GM12801 (cell line): ENCODE results near the gene GTF3C1.

Experiments
- TF ChIP-seq, protein P1 (sequence below): IDR thresholded peaks from one replicate; pipeline ENCODE4 v1.5.1; 2011; ENCODE audit warnings: control low read depth; ENCODE audit not compliant: insufficient read length; ENCODE audit errors: extremely low read depth

GTF3C1 gene

DNA sequence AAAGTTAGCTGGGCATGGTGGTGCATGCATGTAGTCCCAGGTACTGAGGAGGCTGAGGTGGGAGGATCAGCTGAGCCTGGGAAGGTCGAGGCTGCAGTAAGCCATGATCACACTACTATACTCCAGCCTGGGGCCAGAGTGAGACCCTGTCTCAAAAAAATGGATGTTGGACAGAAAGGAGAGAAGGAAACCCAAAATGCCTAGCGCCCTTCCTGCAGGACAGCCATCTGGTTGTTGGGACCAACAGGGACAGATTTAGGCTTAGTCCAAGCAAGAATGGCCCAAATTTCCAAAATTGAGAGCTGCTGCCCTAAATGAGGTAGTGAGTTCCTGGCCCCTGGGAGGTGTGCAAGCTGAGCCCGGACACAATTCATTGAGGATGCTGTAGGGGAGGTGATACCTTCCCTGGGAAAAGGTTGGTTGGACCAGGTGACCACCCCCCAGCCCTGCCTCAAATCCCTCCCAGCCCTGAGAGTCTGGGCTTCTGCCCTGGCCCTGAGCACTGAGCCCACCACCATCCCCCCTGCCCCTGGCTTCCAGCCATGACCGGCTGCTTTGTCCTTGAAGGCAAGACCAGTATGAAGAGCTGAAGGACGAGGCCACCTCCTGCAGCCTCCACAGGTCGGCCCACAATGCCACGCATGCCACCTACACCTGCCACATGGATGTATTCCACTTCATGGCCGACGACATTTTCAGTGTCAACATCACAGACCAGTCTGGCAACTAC lies 112.6 kb downstream of the GTF3C1 start:
- TF ChIP-seq, protein P1, sequence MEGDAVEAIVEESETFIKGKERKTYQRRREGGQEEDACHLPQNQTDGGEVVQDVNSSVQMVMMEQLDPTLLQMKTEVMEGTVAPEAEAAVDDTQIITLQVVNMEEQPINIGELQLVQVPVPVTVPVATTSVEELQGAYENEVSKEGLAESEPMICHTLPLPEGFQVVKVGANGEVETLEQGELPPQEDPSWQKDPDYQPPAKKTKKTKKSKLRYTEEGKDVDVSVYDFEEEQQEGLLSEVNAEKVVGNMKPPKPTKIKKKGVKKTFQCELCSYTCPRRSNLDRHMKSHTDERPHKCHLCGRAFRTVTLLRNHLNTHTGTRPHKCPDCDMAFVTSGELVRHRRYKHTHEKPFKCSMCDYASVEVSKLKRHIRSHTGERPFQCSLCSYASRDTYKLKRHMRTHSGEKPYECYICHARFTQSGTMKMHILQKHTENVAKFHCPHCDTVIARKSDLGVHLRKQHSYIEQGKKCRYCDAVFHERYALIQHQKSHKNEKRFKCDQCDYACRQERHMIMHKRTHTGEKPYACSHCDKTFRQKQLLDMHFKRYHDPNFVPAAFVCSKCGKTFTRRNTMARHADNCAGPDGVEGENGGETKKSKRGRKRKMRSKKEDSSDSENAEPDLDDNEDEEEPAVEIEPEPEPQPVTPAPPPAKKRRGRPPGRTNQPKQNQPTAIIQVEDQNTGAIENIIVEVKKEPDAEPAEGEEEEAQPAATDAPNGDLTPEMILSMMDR: no peak

DNA sequence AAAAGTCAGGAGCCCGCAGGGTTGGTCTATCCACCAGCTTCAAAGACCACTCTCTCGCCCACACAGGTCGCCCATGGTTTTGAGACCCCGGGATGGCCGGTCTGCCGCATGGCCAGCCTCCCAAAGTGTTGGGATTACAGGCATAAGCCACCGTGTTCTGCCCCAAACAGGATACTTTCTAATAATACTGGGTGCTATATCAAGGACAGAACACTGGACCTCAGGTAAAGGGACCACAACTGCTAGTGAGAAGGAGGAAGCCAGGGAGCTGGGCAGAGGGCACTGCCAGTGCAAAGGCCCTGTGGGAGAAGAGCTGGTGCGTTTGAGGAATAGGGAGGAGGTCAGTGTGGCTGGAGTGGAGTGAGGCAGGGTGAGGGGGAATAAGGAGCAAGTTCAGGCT lies 113.6 kb downstream of the GTF3C1 start:
- TF ChIP-seq, protein P1: no peak

DNA sequence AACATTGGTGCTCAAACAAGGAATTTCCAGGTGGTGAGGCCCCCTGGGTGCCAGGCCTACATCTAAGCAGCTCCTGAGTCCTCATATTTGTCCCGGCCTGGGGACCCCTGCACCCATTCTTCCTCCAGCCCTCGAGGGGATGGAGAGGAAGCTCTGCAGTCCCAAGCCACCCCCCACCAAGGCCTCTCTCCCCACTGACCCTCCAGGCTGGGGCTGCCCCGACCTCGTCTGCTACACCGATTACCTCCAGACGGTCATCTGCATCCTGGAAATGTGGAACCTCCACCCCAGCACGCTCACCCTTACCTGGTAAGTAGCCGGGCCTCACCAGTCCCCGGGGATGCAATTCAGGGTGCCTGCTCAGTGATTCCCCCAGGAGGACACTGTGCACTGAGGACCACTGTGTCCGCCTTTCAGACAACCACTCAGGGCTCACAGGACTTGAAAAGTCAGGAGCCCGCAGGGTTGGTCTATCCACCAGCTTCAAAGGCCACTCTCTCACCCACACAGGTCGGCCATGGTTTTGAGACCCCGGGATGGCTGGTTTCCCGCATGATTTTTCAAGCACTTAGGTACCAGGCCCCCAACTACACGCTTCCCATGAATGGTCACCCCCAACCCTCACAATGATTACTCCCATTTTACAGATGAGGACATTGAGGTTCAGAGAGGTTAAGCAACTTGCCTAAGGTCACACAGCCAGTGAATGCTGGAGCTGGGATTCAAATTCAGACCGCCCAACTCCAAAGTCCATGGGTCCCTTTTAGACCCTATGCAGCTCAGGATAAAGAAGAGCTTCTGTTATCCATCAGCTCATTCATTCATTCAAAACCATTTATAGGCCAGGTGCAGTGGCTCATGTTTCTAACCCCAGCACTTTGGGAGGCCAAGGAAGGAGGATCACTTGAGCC lies 115.3 kb downstream of the GTF3C1 start:
- TF ChIP-seq, protein P1: no peak

DNA sequence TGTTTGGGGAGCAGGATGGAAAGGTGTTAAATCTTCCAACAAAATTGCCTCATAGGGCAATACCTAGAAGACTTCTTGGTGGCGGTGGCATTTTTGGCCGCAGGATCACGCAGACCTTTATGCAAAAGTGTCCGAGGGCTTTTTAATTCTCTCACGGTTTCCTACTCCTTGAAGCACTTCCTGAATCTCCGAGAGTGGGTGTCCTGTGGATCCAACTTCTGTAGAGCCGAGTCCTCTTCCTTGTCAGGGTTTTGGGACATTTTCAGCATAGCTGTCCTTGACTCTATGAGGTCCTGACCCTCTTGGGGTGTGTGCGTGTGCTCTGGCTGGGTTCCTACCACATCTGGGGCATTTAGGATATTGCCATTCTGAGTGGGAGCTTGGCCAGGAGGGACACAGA lies 116.1 kb downstream of the GTF3C1 start:
- TF ChIP-seq, protein P1: no peak

DNA sequence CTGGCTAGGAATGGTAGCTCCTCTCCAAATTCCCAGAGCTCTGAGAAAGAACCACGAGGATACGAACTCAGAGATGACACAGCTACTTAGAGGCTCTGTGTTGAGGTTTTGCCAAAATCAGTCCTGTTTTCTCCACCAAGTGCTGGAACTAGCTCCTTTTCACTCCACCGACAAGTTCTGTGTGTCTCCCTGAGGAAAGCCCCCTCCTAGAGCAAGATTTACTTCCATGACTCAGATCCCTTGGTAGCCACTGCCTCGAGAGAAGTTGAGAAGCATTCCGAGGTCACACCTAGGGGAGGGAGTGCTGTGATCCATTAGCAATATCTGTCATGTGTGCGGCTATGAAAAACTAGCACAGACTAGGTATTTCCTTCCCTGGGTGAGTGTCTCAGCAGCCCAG lies 117.2 kb downstream of the GTF3C1 start:
- TF ChIP-seq, protein P1: no peak

DNA sequence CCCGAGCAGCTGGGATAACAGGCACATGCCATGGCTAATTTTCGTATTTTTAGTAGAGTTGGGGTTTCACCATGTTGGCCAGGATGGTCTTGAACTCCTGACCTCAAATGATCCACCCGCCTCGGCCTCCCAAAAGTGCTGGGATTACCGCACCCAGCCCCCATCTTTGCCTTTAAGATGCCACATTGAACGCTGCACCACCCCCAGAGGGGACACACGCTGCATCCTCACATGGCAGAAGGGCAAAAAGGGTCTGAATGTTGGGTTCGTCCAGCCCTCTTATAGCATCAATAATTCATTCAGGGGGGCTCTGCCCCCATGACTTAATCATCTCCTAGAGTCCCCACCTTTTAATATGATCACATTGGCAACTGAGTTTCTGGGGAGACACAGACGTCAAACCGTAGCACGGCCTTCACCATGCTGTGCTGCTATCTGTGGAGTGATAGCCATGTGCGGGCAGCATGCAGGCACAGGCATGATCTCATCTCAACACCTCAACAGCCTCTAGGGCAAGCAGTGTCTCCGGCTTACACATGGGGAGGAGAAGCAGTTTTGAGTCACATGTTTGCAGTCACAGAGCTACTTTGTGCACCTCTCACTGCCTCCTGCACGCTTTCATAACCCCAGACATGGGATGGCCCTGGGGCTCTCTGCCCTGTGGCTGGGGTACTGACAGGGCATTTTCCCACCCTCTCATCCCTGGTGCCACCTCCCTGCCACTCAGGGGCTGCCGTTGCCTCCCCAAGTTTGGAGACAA lies 117.8 kb downstream of the GTF3C1 start:
- TF ChIP-seq, protein P1: no peak

DNA sequence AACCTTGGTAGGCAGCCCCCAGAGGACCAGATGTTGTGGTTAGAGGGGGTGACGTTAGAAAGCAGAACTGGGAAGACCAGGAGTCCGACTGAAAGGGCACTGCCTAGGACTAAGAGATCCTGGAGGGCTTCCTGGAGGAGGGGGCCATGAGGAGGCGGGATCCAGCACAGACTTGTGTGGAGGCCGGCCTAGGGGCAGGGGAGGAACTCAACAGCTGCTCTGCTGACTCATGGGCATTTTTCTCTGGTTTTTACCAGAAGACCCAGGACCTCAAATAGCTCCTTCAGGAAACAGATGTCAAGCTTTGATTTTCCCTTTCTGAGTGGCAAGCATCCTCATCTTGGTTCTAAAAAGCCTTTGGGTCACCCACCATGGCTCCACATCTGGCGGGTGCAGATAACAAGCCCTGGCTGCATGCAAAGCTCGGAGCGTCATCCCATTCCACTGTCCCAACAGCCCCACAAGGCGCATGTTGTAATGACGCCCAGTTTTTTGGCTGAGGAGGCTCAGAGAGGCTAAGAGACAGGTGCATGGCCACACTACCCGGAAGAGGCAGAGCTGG lies 118.7 kb downstream of the GTF3C1 start:
- TF ChIP-seq, protein P1: no peak
